BJ (cell line): Measurements from ENCODE around the gene UGT1A9. TPM values are rescaled to one million over a fixed set of nuclear protein-coding genes. Genes with fewer than 3 reads are reported as not detected.

Experiments
- CTCF ChIA-PET: fragments of 350-600 bp; formaldehyde crosslinking; extraction: SDS; loops from one replicate; lab custom pipeline; 2021; ENCODE audit warnings: antibody characterized with exemption, inconsistent platforms; lab: Yijun Ruan, JAX
- POLR2A ChIA-PET: fragments of 300-600 bp; sonication (Branson Sonifier 250); formaldehyde crosslinking; extraction: SDS; loops from one replicate; lab custom pipeline; 2021; ENCODE audit warnings: antibody characterized with exemption; lab: Charles Lee
- DNase-seq: peaks from one replicate; pipeline ENCODE4 v3.0.0-alpha.2; 2011; ENCODE audit warnings: low read depth
- H3K27me3 ChIP-seq: 2 replicates; pipeline ENCODE4 v1.6.0; 2011; ENCODE audit warnings: low read length; ENCODE audit not compliant: control insufficient read depth, insufficient read depth
- H3K36me3 ChIP-seq: 2 replicates; pipeline ENCODE4 v1.5.1; 2011; ENCODE audit warnings: low read length; ENCODE audit not compliant: control insufficient read depth, insufficient read depth
- H3K4me3 ChIP-seq: 2 replicates; pipeline ENCODE4 v1.5.1; 2011; ENCODE audit warnings: low read depth, mild to moderate bottlenecking, control low read depth, low read length
- polyA plus RNA-seq: library from polyadenylated mRNA; depleted of rRNA; stranded (reverse); fragments of >200 nt; gene quantifications from 2 replicates; pipeline ENCODE4 v1.2.3, GENCODE V29; 2011
- TF ChIP-seq, protein P1 (sequence below): IDR thresholded peaks from 2 replicates; pipeline ENCODE4 v1.5.1; 2011; ENCODE audit warnings: low read depth, mild to moderate bottlenecking, control low read depth, inconsistent platforms, low read length, moderate library complexity; ENCODE audit not compliant: insufficient read depth

Gene UGT1A9
- polyA plus RNA-seq, 1 experiment = not detected

DNA sequence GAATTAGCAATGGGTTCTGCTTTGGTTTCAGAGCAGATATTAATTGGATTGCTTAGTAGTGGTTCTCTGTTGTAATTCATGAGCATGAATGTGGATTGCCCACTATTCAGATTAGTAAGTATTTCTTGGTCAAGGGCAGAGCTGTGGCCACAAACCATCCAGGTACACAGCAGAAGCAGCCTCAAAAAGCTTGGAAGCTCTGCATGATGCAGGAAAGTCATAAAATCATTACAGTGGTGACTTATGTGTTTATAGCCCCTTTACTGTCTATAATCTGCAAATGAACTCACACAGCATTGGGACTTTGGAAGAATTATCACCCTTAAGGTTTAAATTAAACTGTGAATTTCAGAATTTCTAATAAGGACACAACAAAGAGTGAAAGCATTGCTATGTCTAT, 86.4 kb downstream of the UGT1A9 start:
- Histone ChIP-seq H3K36me3 (no peaks in the 10 kb centered on the region), H3K4me3 (no peak overlapping the region), H3K27me3 (no peaks in the 10 kb centered on the region; the same call in 1 of the 2 replicates)
- CTCF ChIA-PET = no interaction called here
- no peak for DNase-seq
- TF ChIP-seq, protein P1, sequence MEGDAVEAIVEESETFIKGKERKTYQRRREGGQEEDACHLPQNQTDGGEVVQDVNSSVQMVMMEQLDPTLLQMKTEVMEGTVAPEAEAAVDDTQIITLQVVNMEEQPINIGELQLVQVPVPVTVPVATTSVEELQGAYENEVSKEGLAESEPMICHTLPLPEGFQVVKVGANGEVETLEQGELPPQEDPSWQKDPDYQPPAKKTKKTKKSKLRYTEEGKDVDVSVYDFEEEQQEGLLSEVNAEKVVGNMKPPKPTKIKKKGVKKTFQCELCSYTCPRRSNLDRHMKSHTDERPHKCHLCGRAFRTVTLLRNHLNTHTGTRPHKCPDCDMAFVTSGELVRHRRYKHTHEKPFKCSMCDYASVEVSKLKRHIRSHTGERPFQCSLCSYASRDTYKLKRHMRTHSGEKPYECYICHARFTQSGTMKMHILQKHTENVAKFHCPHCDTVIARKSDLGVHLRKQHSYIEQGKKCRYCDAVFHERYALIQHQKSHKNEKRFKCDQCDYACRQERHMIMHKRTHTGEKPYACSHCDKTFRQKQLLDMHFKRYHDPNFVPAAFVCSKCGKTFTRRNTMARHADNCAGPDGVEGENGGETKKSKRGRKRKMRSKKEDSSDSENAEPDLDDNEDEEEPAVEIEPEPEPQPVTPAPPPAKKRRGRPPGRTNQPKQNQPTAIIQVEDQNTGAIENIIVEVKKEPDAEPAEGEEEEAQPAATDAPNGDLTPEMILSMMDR = no peak
- POLR2A ChIA-PET = no interaction called here

DNA sequence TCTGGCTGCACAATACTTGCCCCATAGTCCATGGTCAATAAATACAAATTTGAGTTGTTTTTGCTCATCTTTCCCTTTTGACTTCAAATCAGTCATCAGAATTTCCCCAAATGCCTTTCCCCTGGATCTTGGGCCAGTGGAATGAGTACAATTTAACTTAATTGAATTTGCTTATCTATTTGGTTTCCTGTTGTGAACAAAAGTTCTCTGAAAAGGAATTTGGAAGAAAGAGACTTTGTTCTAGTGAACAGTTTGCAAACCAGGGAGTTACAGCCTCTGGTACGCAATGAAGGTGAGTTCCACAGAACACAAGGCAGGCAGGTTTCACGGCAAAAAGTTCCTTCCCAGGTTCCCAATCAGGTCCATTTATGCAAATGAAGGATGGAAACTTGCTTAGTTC, 87.2 kb downstream of the UGT1A9 start:
- ChIA-PET CTCF (no interaction called here), POLR2A (no interaction called here)
- no peak overlapping the region for H3K4me3 ChIP-seq
- TF ChIP-seq, protein P1 = no peak
- DNase-seq = no peak
- no peaks in the 10 kb centered on the region; the same call in 1 of the 2 replicates for H3K27me3 ChIP-seq
- H3K36me3 ChIP-seq = no peaks in the 10 kb centered on the region

DNA sequence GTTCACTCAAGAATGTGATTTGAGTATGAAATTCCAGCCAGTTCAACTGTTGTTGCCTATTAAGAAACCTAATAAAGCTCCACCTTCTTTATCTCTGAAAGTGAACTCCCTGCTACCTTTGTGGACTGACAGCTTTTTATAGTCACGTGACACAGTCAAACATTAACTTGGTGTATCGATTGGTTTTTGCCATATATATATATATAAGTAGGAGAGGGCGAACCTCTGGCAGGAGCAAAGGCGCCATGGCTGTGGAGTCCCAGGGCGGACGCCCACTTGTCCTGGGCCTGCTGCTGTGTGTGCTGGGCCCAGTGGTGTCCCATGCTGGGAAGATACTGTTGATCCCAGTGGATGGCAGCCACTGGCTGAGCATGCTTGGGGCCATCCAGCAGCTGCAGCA, 88.3 kb downstream of the UGT1A9 start, which contains the start of gene UGT1A1:
TSS of gene UGT1A1 (plus strand) at position 228 of the 400 bp plus-strand sequence. CDS start at position 246, 18 bp downstream.
- no peak within 1 kb of the TSS for H3K4me3 ChIP-seq
- H3K27me3 ChIP-seq = no peaks in the 10 kb centered on the region; the same call in 1 of the 2 replicates
- ChIA-PET CTCF (no interaction called here), POLR2A (no interaction called here)
- H3K36me3 ChIP-seq = no peaks in the 10 kb centered on the region
- TF ChIP-seq, protein P1 = no peak
- DNase-seq = no peak

DNA sequence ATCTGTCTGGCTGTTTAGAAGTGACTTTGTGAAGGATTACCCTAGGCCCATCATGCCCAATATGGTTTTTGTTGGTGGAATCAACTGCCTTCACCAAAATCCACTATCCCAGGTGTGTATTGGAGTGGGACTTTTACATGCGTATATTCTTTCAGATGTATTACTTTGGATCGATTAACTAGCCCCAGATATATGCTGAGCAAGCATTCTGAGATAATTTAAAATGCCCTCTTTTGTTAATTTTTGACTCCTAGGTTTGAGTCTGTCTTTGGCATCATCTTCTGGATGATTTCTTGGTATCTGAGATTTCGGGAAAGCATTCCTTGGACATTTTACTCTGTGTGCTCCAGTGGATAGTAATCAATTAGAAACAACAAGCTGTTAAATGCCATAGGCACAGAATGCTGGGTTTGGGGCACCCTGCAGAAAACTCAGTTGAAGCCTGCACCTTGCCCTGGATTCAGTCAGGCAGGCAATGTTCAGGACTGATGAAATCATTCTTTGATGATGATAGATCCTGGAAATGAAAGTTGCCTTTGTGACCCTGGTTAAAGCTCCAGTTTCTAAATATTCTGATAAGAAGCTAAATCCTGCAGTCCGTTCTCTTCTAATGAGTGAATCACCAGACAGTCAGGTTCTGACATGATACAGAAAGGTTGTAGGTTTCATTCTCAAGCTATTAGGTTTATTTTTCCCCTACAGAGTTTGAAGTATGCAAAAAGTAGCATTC, 89.5 kb downstream of the UGT1A9 start:
- DNase-seq = no peak
- ChIA-PET CTCF (interaction anchor here (0.6 kb wide), 1 partner anchor 15 kb away, joined by 3 read pairs; no protein-coding TSS in a partner anchor), POLR2A (no interaction called here)

DNA sequence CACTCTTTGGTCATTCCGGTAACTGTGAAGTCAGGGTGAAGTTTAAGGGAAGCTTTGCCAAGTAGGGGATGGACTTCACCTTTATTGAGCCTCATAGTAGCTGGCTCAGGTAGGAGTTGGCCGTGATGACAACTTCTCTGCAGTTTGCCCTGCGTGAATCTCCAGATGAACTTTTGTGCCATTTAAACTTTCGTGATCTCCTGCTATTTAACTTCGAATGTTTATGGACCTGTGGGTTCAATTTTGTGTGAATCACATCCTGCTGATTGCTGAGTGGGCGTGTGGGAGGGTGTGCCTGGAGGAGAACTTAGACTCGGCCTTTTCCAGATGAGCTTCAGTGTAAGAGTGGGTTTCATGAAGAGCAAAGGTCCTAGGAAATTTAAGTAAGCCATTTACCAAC, 92.6 kb downstream of the UGT1A9 start:
- ChIA-PET CTCF (interaction anchor here (0.6 kb wide), 1 partner anchor 212 kb away, joined by 3 read pairs; no protein-coding TSS in a partner anchor), POLR2A (interaction anchor here (0.6 kb wide), 1 partner anchor 1697 kb away, joined by 4 read pairs; no protein-coding TSS in a partner anchor)
- peak; percentile 55 for DNase-seq
- Histone ChIP-seq H3K27me3 (no peaks in the 10 kb centered on the region), H3K4me3 (no peak overlapping the region), H3K36me3 (no peaks in the 10 kb centered on the region)
- TF ChIP-seq, protein P1 = no peak

More for the DNA sequence above, 89.5 kb downstream of the UGT1A9 start:
- TF ChIP-seq, protein P1 = no peak
- no peaks in the 10 kb centered on the region; the same call in 1 of the 2 replicates for H3K27me3 ChIP-seq
- H3K36me3 ChIP-seq = no peaks in the 10 kb centered on the region
- H3K4me3 ChIP-seq = no peak overlapping the region
